CD4-positive, alpha-beta T cell treated with Interleukin-15 for 4 hours (primary cell): ENCODE data around the gene SLC35A2.

ENCODE experiments used
- DNase-seq: peaks from one replicate; pipeline ENCODE4 v3.0.0-alpha.2; 2020; ENCODE audit warnings: low spot score

Gene SLC35A2

GRCh38 chrX:48911412-48912182 is at the start of gene SLC35A2:
Gene SLC35A2, minus strand, starts transcription at chrX:48911646. Its CDS starts 10 bp downstream, at chrX:48911636.
- peak; percentile 84 for DNase-seq

GRCh38 chrX:48960291-48960690 is 48.8 kb upstream of the SLC35A2 start:
- no peak for DNase-seq

- DNase-seq, result no peak
These were observed 47.2 kb upstream of the SLC35A2 start for GRCh38 chrX:48958635-48959094.

GRCh38 chrX:48957827-48958634 is 46.6 kb upstream of the SLC35A2 start:
- DNase-seq, result peak; percentile 95

GRCh38 chrX:48957477-48957826 is 46.0 kb upstream of the SLC35A2 start, which contains the start of gene OTUD5:
Gene OTUD5, minus strand, starts transcription at chrX:48957607. Its CDS starts 37 bp downstream, at chrX:48957570.
- peak; percentile 80 for DNase-seq

GRCh38 chrX:48956728-48957414 is 45.4 kb upstream of the SLC35A2 start:
- peak; percentile 31 for DNase-seq

GRCh38 chrX:48948589-48948988 is 37.1 kb upstream of the SLC35A2 start:
- DNase-seq, result no peak

- peak; percentile 51 for DNase-seq
These were observed 34.3 kb upstream of the SLC35A2 start for GRCh38 chrX:48945517-48946348.

- DNase-seq, result no peak
These were observed 31.4 kb upstream of the SLC35A2 start for GRCh38 chrX:48942895-48943294.

GRCh38 chrX:48940404-48940955 is 29.0 kb upstream of the SLC35A2 start:
- DNase-seq, result no peak

GRCh38 chrX:48939524-48940228 is 28.2 kb upstream of the SLC35A2 start:
- DNase-seq, result peak; percentile 39

- peak; percentile 78 for DNase-seq
These were observed 27.4 kb upstream of the SLC35A2 start for GRCh38 chrX:48938721-48939425.

- DNase-seq, result peak; percentile 90
These were observed 25.8 kb upstream of the SLC35A2 start for GRCh38 chrX:48937054-48937907.

- DNase-seq, result no peak
These were observed 25.1 kb upstream of the SLC35A2 start for GRCh38 chrX:48936429-48937053.

- no peak for DNase-seq
These were observed 23.8 kb upstream of the SLC35A2 start for GRCh38 chrX:48935301-48935670.

GRCh38 chrX:48934581-48935300 is 23.3 kb upstream of the SLC35A2 start:
- DNase-seq, result peak; percentile 61

- no peak for DNase-seq
These were observed 22.3 kb upstream of the SLC35A2 start for GRCh38 chrX:48933757-48934156.
